GM19463 (cell line): Measurements from ENCODE around the gene METTL1.

Experiments
- ATAC-seq: cut with Tn5 transposase; IDR thresholded peaks from one replicate; pipeline ENCODE4 v1.9.1; 2021; ENCODE audit warnings: mild to moderate bottlenecking, moderate library complexity; ENCODE audit not compliant: unreplicated experiment

Gene METTL1

DNA sequence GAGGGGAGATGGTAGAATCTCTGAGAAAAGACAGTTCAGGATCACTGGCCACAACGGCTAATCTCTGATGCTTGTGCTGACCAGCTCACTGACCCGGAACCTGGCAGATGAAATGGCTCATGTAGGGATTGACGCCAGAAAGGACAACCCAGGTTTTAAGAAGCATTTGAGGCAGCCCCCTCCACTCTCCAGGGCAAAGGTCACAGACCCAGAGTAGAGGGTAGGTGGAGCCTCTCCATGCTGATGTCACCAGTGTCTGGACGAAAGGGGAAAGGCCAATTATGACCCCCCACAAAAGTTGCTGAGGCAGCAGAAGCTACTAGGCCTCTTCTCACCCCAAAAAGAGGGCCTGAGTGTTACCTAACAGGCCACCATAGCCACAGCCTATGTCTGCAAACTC, 1.2 kb downstream of the METTL1 start:
- no peak for ATAC-seq

DNA sequence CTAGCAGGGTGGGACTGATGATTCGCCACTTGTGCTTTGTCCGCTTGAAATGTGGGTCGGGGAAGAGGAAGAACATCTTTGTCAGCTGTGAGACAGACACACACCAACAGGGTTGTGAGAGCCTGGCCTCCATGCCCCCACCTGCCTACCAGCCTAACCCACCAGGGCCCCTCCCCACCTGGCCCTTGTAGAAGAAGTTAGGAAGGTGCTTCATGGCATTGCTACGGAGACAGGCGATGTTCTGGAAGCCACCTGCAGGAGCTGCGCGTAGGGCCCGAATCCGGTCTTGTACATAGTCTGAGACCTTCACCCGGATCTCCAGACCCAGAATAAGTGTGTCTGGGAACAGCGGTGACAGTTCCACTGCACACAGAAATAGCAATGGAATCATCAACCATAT, 2.3 kb downstream of the METTL1 start:
- no peak for ATAC-seq

DNA sequence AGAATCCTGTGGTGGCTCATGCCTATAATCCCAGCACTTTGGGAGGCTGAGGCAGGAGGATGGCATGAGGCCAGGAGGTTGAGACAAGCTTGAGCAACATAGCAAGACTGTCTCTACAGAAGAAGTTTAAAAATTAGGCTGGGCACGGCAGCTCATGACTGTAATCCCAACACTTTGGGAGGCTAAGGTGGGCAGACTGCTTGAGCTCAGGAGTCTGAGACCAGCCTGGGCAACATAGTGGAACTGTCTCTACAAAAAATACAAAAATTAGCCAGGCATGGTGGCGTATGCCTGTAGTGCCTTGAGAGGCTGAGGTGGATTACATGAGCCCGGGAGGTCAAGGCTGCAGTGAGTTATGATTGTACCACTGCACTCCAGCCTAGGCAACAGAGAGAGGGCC, 4.0 kb downstream of the METTL1 start:
- ATAC-seq = no peak

DNA sequence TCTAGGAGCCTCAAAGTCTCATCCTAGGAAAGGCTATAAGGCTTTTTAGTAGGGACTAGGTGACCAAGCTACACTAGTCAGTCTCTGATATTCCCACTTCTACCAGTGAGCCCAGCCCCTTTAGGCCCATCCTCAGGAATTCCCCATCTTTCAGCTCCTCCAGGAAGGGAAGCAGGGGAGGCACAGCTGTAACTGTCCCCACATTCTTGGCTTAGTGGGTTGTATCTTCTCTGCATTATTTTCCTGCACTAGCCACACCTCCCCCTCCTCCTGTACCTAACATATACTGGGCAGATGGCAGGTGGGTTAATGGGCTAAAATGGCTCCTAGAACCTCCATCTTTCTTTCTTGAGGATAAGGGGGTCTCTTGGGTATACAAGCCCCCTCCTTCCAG, 4.6 kb downstream of the METTL1 start:
- ATAC-seq = no peak

DNA sequence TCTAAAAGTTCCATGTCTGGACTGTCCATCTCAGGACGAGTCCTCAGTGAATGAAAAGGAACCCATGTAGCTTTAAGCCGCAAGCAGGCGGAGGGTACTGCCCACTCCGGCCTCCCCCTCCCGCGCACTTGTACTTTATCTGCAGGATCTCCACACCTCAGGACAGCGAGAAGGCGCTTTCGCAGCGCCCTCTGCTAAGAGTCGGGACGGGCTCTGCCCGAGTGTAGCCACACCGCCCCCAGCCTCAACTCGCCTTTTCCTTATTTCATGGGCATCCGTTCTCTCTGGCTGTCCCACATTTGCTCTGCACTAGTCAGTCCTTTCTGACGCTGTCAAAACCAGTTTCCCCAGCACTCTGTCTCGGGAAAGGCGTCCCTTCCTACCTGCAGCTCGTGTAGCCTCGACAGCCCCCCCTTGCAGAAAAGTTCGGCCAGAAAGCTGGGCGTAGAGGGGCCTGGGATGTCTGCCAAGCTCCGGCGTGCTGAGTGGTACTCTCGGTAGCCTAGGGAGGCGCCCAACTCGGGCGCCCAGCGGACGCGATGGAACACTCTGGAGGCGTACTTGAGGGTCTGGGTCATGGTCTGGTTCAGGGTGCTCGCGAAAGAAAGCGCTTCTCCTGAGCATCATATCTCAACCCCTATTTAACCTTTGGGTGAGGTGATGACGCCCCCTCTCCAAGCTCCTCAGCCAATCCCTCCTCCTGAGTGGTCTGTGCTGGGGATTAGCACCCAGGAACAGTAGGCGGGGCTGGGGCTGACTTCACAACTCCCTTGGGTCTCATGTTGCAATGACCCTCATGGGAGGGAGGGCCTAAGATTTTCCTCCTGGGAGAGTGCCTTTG, 5.2 kb downstream of the METTL1 start, which contains the start of gene CYP27B1:
TSS of gene CYP27B1 (minus strand) at position 615 of the 841 bp plus-strand sequence. CDS start at position 578, 37 bp downstream.
- ATAC-seq = no peak

DNA sequence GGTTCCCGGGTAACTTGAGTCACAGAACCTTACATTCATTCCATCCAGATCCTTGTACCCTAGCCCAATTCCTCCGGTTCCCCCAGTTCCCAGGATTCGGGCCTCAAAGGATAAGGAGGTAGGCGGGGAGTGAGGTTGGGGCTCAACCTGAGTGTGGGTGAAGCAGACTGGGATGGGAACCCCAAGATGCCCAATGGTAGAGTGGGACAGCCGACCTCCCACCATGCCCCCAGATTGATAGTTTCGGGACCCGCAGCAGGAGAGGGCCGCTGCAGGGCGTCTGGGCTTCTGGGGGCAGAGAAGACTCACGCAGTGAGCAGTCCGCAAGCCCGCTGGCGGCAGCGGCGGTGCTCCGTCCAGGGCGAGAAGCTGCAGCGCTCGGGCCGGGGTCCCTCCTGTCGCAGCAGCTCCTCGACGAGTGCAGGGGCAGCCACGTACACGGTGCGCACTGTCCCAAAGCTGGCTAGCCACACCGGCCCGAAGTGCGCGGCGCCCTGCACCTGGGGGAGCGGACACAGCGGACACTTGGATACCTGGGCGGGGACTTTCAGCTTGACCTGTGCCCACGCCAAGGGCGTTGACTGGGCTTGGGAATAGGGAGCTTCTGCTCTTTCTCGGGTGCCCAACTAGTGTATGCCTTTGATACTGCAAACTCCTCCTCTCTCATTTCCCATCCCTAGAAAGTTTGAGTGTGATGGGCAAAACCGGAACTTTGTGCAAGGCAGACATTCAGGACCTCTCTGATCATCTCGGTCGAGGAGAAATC, 6.0 kb downstream of the METTL1 start:
- ATAC-seq = peak; percentile 12

DNA sequence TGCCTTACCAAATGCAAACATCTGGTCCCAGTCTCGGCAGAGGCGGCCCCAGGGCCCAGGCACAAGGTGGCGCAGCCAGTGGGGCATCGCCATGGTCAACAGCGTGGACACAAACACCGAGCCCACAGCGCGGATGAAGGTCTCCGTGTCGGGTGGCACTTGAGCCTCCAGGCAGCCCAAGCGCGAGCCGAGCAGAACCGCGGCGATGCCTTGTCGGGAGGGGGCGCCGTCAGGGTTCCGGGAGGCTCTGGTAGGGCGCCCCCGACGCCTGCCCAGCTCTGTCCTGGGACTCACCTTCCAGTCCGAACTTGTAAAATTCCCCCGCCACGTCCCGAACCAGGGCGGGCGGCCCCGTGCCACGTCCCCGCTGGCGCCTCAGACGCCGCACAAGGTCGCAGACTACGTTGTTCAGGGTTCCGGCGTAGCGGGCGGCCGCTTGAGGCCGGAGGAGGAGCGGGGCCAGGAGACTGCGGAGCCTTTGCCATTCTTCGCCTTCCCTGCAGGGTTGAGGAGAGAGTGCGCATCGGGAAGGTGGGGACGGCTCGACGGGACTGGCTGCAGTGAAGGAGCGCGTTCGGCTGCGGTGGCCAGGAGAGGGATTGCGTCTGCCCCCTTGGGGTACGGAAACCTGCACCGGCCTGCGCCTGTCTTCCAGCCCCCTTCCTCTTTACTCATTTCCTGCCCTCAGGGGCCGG, 6.8 kb downstream of the METTL1 start:
- peak; percentile 60 for ATAC-seq

DNA sequence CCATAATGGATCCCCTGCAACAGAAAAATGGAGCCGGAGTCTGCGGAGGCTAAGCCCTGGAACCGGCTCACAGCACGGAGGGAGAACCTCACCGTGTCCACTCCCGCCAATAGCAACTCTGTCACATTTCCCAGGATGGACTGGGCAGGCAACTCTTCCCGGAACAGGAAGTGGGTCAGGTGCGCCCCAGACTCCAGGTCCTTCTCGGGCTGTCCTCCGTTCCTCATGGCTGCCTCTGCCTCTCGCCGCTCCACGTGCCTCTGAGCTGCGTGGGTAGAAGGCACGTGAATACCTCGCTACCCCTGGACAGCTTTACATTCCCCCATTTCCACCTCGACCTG, 7.3 kb downstream of the METTL1 start:
- ATAC-seq = peak; percentile 7

DNA sequence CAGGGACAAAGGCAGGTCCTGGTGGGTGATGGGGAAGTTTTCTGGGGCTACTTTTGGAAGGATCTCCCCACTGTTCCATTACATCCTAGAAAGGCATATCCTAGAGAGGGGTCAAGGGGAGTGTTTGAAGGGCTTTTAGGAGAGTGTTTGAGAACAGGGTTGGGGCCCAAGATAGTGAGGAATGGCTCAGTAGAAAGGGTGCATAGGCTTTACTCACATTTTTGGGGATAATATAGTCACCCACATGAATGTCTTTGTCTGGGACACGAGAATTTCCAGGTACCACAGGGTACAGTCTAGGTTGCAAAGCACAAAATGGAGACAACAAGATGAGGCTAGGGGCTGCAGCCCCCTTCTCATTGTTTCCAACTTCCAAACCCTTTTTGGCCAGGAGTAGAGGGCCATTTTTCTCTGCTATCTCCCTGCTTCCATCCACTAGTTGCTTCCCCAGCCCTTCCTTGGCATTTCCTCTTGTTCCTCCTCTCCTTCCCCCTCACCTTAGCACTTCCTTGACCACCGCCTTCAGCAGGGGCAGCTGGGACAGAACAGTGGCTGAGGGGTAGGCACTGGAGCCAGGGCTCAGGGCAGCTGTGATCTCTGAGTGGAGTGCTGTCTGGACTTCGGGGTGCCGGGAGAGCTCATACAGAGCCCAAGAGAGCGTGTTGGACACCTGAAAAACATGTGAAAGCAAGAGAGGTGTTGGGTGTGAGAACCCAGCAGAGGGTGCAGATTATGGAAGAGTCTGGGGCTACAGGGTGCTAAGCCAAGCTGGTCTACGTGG, 7.8 kb downstream of the METTL1 start:
- ATAC-seq = no peak

DNA sequence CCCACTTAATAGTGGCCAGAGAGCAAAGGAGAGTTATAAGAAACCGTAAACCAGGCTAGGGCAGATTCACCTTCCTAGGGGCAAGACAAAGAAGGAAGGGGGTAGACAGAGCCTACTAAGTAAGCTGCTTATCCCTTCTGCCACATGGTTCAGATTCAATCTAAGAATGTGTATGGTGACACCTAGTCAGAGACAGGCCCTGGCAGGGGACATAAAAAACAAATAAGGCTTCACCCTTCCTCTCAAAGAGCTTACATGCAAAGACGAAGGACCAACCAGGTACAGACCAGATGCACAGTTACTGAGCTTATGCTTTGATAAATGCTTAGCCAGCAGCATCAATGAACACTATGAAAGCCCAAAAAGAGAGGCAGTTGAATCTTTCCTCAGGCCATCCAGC, 9.4 kb downstream of the METTL1 start:
- ATAC-seq = no peak

DNA sequence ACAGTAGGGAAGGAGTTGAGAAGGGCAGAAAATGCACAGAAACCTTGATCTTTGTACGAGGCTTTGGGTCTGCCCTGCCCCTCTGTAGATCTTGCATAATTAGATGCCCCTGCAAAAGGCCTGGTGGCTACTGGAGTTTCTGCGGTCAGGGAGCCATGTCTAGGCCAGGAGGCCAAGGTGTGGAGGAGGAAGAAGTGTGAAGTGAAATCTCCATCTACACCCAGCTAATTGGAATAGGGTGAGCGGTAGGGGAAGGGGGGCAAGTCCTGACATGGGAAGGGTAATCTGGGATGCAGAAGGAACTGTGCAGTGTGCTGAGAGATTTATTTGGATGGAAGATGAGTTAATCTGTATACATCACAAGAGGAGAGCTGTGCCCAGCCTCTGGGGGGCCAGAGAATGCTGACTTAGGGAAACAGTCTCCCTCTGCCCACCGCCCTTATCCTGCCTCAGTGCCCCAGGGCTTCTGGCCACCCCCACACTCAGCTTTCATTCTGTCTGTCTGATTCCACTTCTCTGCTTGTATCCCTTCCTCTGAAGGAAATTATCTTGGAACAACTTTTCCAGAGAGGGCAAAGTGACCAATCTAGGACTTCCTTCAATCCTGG, 10.4 kb downstream of the METTL1 start:
- ATAC-seq = no peak

DNA sequence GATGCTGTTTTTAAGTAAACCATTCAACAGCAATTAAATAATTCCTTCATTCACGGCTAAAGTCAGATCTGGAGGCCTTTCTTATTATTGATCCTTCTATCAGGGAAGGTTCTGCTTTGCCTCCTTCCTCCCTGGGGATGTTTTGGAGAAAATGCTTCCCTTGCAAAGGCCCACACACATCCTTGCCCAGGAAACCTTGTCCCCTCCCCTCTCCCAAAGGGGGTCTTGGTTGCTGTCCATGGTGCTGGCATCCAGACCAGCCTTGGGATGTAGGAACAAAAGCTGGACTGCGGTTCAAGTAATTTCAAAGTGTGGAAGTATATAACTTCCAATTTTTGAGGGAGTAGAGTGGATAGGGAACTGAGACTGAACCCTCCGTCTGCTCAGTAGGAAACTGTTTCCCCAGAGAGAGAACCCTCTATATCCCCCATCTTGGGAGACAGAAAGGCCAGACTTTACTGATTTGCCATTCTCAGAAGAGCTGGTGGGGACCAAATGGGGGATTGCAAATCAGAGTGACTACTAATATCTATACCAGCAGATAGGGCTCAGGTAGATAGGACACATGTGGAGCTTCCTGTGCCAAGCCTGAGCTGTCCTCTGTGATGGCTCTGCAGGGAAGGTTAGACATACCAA, 11.4 kb downstream of the METTL1 start:
- ATAC-seq = no peak

DNA sequence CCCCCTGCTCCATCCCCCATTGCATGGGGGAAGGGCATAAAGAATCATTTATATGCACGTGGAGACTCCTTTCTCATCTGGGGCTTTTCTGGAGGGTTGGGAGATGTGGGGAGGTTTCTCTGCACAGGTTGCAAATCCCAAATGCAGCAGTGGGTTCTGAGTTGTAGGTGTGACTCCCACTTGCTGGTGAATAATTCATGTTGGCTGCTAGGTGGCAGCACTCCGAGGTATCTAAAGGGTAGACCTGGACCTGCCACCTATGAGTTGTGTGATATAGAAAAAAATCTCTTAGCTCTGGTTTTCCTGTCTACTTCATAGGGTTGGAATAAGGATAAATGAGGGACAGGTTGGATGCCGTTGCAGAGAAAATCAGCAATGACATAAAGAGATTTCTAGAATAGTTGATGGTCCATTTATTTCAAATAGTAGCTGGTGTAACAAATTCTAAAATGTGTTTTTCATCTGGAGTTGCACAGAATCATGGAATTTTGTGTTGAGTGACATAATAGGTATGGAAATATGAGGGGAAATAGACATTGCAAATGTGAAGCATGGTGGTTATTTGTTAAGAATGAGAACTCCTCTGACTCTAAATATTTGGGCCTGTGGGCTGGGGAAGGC, 12.4 kb downstream of the METTL1 start:
- no peak for ATAC-seq

DNA sequence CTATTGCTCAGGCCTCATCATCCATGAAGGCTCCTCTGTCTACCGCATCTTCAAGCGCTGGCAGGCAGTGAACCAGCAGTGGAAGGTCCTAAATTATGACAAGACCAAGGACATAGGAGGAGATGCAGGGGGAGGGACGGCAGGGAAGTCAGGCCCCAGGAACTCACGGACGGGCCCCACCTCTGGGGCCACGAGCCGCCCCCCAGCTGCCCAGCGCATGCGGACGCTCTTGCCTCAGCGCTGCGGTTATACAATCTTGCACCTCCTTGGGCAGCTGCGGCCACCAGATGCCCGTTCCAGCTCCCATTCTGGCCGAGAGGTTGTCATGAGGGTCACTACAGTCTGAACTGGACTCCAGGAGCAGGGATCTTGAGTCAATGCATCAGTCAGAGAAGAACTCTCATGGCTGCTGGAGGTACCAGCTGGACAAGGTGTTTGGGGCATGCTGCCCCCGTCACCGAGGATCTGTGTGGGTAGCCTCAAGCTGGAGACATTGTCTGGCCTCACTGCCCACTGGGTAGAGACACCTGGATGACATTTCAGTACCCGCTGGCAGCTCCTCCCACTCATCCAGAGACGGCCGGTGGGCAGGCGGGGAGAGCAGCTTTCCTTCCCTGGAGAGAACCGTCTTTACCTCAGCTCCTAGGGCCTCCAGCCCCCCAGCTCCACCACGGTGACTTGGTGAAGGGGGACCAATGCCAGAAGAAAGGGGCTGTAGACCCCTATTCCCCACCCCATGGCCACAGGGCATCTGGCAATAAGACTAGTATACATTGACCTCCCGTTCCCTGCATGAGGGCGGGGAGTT, 13.1 kb downstream of the METTL1 start:
- ATAC-seq = no peak

DNA sequence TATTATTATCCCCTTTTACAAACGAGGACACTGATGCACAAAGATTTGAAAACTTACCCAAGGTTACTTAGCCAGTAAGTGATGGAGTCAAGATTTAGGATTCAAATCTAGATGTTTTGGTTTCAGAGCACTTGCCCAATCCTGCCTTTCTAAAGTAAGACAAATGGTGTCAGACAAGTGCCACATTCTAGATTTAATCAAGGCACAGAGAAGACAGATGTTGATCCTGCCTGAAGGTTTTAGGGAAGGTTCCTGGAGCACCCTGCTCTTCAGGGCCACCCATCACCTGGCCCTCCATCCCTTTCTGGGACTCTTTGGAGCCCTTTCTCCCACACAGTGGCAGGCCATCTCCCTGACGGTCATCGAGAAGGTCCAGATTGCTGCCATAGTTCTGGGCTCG, 14.1 kb downstream of the METTL1 start:
- ATAC-seq = no peak

DNA sequence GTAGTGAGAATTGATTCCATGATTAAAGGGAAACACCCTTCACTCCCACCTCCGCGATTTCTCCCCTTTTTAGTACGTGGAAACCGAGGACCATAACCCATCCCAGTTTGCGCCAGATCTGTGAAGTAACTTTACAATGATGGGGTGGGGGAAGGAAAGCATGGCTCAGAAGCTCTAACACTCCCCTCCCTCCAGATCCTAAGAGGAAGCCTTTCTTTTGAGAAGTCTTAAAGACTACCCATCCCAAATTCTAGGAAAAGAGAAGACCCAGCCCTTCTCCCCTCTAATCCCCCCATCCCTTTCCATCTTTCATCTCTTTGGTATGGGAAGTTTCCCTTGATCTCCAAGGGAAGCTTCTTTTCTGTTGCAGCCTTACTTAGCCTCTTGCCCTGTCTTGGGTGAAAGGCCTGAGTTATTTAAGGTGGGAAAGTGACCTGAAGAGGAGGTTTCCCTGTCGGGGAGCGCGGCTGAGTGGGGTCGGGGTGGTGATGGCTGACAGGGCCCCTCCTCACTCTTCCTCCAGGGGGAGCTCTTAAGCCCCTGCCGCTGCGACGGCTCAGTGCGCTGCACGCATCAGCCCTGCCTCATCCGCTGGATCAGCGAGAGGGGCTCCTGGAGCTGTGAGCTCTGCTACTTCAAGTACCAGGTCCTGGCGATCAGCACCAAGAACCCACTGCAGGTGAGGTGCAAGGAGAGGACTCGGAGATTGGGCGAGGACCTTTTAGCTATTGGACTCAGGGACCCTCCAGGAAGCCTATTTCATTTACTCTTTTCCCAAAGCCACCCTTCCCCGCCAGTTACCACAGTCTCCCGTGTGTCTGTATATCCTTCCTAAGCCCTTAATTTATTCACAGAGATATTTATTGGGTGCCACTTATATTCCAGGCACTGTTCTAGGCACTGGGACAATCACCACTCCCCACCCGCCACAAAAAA, 15.2 kb downstream of the METTL1 start:
- ATAC-seq = peak; percentile 26

DNA sequence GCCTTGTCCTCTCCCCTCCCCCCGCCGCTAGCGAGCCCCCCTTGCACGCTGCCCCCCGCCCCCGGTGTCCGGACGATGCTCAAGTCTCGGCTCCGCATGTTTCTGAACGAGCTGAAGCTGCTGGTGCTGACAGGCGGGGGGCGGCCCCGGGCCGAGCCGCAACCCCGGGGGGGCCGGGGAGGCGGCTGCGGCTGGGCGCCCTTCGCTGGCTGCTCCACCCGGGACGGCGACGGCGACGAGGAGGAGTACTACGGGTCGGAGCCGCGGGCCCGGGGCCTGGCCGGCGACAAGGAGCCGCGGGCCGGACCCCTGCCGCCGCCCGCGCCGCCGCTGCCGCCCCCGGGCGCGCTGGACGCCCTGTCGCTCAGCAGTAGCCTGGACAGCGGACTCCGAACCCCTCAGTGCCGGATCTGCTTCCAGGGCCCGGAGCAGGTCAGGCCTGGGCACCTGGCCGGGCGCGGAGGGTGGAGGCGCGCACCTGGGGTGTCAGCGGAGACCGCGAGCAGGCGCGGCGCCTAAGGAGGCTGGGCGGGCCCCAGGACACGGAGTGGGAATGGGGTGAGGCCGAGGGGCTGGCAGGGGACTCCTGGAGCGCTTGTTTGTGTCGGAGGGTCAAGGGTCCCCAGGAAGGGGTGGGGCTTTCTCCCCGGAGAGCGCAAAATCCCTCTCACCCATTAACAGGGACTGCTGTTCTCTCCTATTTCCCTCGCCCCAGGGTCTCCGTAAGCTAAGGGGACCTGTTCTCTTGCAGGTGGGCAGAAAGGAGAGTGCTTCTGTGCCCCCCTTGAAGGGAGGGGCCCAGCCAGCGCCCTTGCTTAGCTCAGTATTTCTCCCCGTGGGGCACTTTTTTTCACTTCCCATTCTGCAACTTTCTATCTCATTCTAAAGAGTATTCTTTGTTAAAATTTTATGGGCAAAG, 16.2 kb downstream of the METTL1 start:
- ATAC-seq = no peak
